Liver (tissue), 9 donors: Measurements from ENCODE around the gene B4GALT5. TPM values are rescaled to one million over a fixed set of nuclear protein-coding genes. Genes with fewer than 3 reads are reported as not detected.

Source experiments
- DNase-seq: peaks from one replicate; pipeline ENCODE4 v3.0.0-alpha.2; 2017; ENCODE audit warnings: low spot score
- H3K27ac ChIP-seq, 2 donors: one replicate each; pipeline ENCODE4 v1.7.0; 2013; ENCODE audit warnings: inconsistent platforms in 2 of 2, low read length in 2 of 2, control low read depth in 1 of 2, low read depth in 1 of 2, mild to moderate bottlenecking in 1 of 2
- H3K27me3 ChIP-seq, 4 donors: one replicate each; pipeline versions ENCODE4 v1.6.1 to v1.7.0; 2013; ENCODE audit warnings: low read length in 3 of 4, inconsistent platforms in 1 of 4, mild to moderate bottlenecking in 1 of 4, moderate library complexity in 1 of 4; ENCODE audit not compliant: control insufficient read depth in 4 of 4, insufficient read depth in 4 of 4
- H3K36me3 ChIP-seq, 4 donors: one replicate each; pipeline versions ENCODE4 v1.6.1 to v1.7.0; 2013; ENCODE audit warnings: low read length in 3 of 4, mild to moderate bottlenecking in 3 of 4, low read depth in 1 of 4, moderate library complexity in 1 of 4; ENCODE audit not compliant: control insufficient read depth in 4 of 4, insufficient read depth in 3 of 4
- H3K4me1 ChIP-seq, 4 donors: one replicate each; pipeline versions ENCODE4 v1.6.1 to v1.7.0; 2013; ENCODE audit warnings: low read length in 3 of 4, mild to moderate bottlenecking in 3 of 4, moderate library complexity in 1 of 4; ENCODE audit not compliant: control insufficient read depth in 4 of 4, insufficient read depth in 4 of 4
- H3K4me3 ChIP-seq, 3 donors: one replicate each; pipeline versions ENCODE4 v1.6.1 to v1.7.0; 2013; ENCODE audit warnings: low read length in 3 of 3, control low read depth in 1 of 3, low read depth in 1 of 3, mild to moderate bottlenecking in 1 of 3
- H3K9ac ChIP-seq, 2 donors: one replicate each; pipeline ENCODE4 v1.7.0; 2013; ENCODE audit warnings: low read length in 2 of 2, mild to moderate bottlenecking in 2 of 2, moderate library complexity in 2 of 2, control low read depth in 1 of 2, low read depth in 1 of 2
- H3K9me3 ChIP-seq, 4 donors: one replicate each; pipeline versions ENCODE4 v1.6.1 to v1.7.0; 2013; ENCODE audit warnings: low read length in 3 of 4; ENCODE audit not compliant: control insufficient read depth in 4 of 4
- ATF3 ChIP-seq: IDR thresholded peaks from 2 replicates; pipeline ENCODE4 v1.6.1; 2016; ENCODE audit warnings: antibody characterized with exemption
- EGR1 ChIP-seq, 2 donors: IDR thresholded peaks; 2 replicates each; pipeline ENCODE4 v1.6.1; 2016 to 2018; ENCODE audit warnings: antibody characterized with exemption in 2 of 2, low read depth in 2 of 2
- FOXA1 ChIP-seq: IDR thresholded peaks from 2 replicates; pipeline ENCODE4 v1.6.1; 2016; ENCODE audit warnings: antibody characterized with exemption
- FOXA2 ChIP-seq: IDR thresholded peaks from 2 replicates; pipeline ENCODE4 v1.6.1; 2016; ENCODE audit warnings: antibody characterized with exemption
- GABPA ChIP-seq, 2 donors: IDR thresholded peaks in 1 of 2; conservative IDR thresholded peaks in 1 of 2; 2 replicates each; pipeline ENCODE4 v1.6.1; 2016; ENCODE audit warnings: antibody characterized with exemption in 2 of 2, mild to moderate bottlenecking in 1 of 2, moderate library complexity in 1 of 2
- HNF4A ChIP-seq, 2 donors: conservative IDR thresholded peaks; 2 replicates each; pipeline ENCODE4 v1.6.1; 2016; ENCODE audit warnings: antibody characterized with exemption in 2 of 2, mild to moderate bottlenecking in 2 of 2
- HNF4G ChIP-seq: IDR thresholded peaks from 2 replicates; pipeline ENCODE4 v1.6.1; 2016; ENCODE audit warnings: antibody characterized with exemption
- JUND ChIP-seq, 2 donors: IDR thresholded peaks; 2 replicates each; pipeline ENCODE4 v1.6.1; 2016; ENCODE audit warnings: antibody characterized with exemption in 2 of 2
- NR2F2 ChIP-seq: IDR thresholded peaks from 2 replicates; pipeline ENCODE4 v1.6.1; 2016; ENCODE audit warnings: antibody characterized with exemption
- RAD21 ChIP-seq, 2 donors: IDR thresholded peaks; 2 replicates each; pipeline ENCODE4 v1.6.1; 2016; ENCODE audit warnings: antibody characterized with exemption in 2 of 2, mild to moderate bottlenecking in 2 of 2
- RXRA ChIP-seq, 2 donors: IDR thresholded peaks; 2 replicates each; pipeline ENCODE4 v1.6.1; 2017 to 2018; ENCODE audit warnings: antibody characterized with exemption in 2 of 2, mild to moderate bottlenecking in 1 of 2
- SP1 ChIP-seq: IDR thresholded peaks from 2 replicates; pipeline ENCODE4 v1.6.1; 2018; ENCODE audit warnings: antibody characterized with exemption, mild to moderate bottlenecking
- YY1 ChIP-seq: IDR thresholded peaks from 2 replicates; pipeline ENCODE4 v1.6.1; 2016; ENCODE audit warnings: antibody characterized with exemption, mild to moderate bottlenecking
- WGBS: extraction: QIAGEN DNeasy Blood & Tissue Kit; methylation state at CpG from one replicate; pipeline ENCODE4 v1.1.7; 2013; 5-methylcytosine and 5-hydroxymethylcytosine counted together
- polyA plus RNA-seq, 2 donors: library from polyadenylated mRNA; stranded (reverse) in 1 of 2; unstranded in 1 of 2; fragments of 200-250 nt in 1 of 2; fragments of >200 nt in 1 of 2; fragmentation: Nextera tagmentation in 1 of 2; extraction: Ambion mirVana in 1 of 2; gene quantifications; one replicate each; pipeline versions ENCODE4 v1.2.1 to v1.2.3, GENCODE V29; 2013 to 2015
- total RNA-seq, 2 donors: library from RNA; depleted of rRNA; stranded (reverse); fragments of >200 nt; gene quantifications; one replicate each; pipeline ENCODE4 v1.2.3, GENCODE V29; 2014
- TF ChIP-seq, protein P1 (sequence below): IDR thresholded peaks from 2 replicates; pipeline ENCODE4 v1.6.1; 2016; ENCODE audit warnings: antibody characterized with exemption
- TF ChIP-seq, protein P2 (sequence below): IDR thresholded peaks from 2 replicates; pipeline ENCODE4 v1.6.1; 2016; ENCODE audit warnings: antibody characterized with exemption, mild to moderate bottlenecking
- TF ChIP-seq, protein P3 (sequence below): IDR thresholded peaks from 2 replicates; pipeline ENCODE4 v1.6.1; 2016; ENCODE audit warnings: antibody characterized with exemption
- TF ChIP-seq, protein P4 (sequence below): fragments of 150-350 bp; IDR thresholded peaks from 2 replicates; pipeline ENCODE4 v1.5.1; 2017; ENCODE audit warnings: improper control_type of control experiment, low read depth, low read length; ENCODE audit not compliant: missing input control
- donor health status: healthy.
- donor health status: healthy.
- donor health status: healthy.
- donor health status: healthy.
- donor health status: healthy.

The B4GALT5 gene
- total and polyA plus RNA-seq, 4 donors: 2.0 to 28.2 (median 14.4) TPM

GRCh38 chr20:49672096-49672664 lies 41.5 kb downstream of the B4GALT5 start:
- H3K9ac ChIP-seq: no peak overlapping the region
- no peak overlapping the region for H3K4me3 ChIP-seq
- H3K9me3 ChIP-seq: no peaks in the 10 kb centered on the region
- peaks cover 22 to 74% (median 57%) of the 10 kb centered on the region in 4 donors for H3K4me1 ChIP-seq
- no peak for DNase-seq
- WGBS: 44% methylated on average over 2 of the region's 2 CpGs
- TF ChIP-seq JUND (IDR thresholded peaks at IDR 0.05) (no peak), RXRA (IDR thresholded peaks at IDR 0.05) (no peak), HNF4A (conservative IDR thresholded peaks at IDR 0.05) (no peak), RAD21 (IDR thresholded peaks at IDR 0.05) (no peak), YY1 (no peak), SP1 (no peak), HNF4G (no peak), NR2F2 (no peak), FOXA1 (no peak)
- TF ChIP-seq, protein P1, sequence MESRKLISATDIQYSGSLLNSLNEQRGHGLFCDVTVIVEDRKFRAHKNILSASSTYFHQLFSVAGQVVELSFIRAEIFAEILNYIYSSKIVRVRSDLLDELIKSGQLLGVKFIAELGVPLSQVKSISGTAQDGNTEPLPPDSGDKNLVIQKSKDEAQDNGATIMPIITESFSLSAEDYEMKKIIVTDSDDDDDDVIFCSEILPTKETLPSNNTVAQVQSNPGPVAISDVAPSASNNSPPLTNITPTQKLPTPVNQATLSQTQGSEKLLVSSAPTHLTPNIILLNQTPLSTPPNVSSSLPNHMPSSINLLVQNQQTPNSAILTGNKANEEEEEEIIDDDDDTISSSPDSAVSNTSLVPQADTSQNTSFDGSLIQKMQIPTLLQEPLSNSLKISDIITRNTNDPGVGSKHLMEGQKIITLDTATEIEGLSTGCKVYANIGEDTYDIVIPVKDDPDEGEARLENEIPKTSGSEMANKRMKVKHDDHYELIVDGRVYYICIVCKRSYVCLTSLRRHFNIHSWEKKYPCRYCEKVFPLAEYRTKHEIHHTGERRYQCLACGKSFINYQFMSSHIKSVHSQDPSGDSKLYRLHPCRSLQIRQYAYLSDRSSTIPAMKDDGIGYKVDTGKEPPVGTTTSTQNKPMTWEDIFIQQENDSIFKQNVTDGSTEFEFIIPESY: no peak
- TF ChIP-seq, protein P2, sequence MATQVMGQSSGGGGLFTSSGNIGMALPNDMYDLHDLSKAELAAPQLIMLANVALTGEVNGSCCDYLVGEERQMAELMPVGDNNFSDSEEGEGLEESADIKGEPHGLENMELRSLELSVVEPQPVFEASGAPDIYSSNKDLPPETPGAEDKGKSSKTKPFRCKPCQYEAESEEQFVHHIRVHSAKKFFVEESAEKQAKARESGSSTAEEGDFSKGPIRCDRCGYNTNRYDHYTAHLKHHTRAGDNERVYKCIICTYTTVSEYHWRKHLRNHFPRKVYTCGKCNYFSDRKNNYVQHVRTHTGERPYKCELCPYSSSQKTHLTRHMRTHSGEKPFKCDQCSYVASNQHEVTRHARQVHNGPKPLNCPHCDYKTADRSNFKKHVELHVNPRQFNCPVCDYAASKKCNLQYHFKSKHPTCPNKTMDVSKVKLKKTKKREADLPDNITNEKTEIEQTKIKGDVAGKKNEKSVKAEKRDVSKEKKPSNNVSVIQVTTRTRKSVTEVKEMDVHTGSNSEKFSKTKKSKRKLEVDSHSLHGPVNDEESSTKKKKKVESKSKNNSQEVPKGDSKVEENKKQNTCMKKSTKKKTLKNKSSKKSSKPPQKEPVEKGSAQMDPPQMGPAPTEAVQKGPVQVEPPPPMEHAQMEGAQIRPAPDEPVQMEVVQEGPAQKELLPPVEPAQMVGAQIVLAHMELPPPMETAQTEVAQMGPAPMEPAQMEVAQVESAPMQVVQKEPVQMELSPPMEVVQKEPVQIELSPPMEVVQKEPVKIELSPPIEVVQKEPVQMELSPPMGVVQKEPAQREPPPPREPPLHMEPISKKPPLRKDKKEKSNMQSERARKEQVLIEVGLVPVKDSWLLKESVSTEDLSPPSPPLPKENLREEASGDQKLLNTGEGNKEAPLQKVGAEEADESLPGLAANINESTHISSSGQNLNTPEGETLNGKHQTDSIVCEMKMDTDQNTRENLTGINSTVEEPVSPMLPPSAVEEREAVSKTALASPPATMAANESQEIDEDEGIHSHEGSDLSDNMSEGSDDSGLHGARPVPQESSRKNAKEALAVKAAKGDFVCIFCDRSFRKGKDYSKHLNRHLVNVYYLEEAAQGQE: no peak
- TF ChIP-seq, protein P3, sequence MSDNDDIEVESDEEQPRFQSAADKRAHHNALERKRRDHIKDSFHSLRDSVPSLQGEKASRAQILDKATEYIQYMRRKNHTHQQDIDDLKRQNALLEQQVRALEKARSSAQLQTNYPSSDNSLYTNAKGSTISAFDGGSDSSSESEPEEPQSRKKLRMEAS: no peak
- TF ChIP-seq, protein P4, sequence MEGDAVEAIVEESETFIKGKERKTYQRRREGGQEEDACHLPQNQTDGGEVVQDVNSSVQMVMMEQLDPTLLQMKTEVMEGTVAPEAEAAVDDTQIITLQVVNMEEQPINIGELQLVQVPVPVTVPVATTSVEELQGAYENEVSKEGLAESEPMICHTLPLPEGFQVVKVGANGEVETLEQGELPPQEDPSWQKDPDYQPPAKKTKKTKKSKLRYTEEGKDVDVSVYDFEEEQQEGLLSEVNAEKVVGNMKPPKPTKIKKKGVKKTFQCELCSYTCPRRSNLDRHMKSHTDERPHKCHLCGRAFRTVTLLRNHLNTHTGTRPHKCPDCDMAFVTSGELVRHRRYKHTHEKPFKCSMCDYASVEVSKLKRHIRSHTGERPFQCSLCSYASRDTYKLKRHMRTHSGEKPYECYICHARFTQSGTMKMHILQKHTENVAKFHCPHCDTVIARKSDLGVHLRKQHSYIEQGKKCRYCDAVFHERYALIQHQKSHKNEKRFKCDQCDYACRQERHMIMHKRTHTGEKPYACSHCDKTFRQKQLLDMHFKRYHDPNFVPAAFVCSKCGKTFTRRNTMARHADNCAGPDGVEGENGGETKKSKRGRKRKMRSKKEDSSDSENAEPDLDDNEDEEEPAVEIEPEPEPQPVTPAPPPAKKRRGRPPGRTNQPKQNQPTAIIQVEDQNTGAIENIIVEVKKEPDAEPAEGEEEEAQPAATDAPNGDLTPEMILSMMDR: no peak
- H3K27ac ChIP-seq: peak overlapping the region in 1 of 2 donors; percentile 14
- H3K36me3 ChIP-seq: no peaks in the 10 kb centered on the region
- no peaks in the 10 kb centered on the region for H3K27me3 ChIP-seq

DNA sequence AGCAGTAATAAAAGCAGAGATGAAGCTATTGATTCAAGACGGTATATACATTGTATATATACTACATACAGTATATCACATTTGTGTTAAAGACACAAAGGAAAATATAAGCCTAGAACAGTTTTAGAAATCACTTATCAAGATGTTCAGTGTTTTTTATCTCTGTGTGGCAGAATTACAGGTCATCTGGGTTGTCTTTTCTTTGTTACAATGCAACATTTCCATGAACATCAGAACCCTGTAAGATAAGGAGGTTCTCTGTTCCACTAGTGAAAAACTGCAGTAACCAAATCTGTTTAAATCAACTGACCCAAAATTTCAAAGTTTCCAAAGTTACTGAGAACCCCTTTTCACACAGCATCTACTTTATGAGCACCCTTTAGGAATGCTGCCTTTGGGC lies 42.2 kb downstream of the B4GALT5 start:
- H3K9ac ChIP-seq: no peak overlapping the region
- DNase-seq: no peak
- peaks cover 20 to 70% (median 51%) of the 10 kb centered on the region in 4 donors for H3K4me1 ChIP-seq
- WGBS: 0% methylated on average over 1 of the region's 1 CpG
- no peak overlapping the region for H3K4me3 ChIP-seq
- no peaks in the 10 kb centered on the region for H3K9me3 ChIP-seq
- H3K27ac ChIP-seq: no peak overlapping the region
- H3K27me3 ChIP-seq: no peaks in the 10 kb centered on the region
- no peaks in the 10 kb centered on the region for H3K36me3 ChIP-seq
- TF ChIP-seq, protein P3: no peak
- TF ChIP-seq, protein P2: no peak
- TF ChIP-seq RAD21 (IDR thresholded peaks at IDR 0.05) (no peak), NR2F2 (no peak), FOXA2 (no peak), ATF3 (no peak), EGR1 (IDR thresholded peaks at IDR 0.05; ENCODE audit: low read depth in 2 of 2) (no peak), GABPA (IDR thresholded peaks at IDR 0.05 in 1 of 2, conservative IDR thresholded peaks at IDR 0.05 in 1 of 2) (no peak), YY1 (no peak)
- TF ChIP-seq, protein P1: no peak
